HG02642 (cell line): ENCODE measurements around the gene ATP5IF1.

ENCODE experiments used
- ATAC-seq: cut with Tn5 transposase; IDR thresholded peaks from one replicate; pipeline ENCODE4 v1.9.1; 2021; ENCODE audit warnings: mild to moderate bottlenecking; ENCODE audit not compliant: unreplicated experiment, poor library complexity

ATP5IF1 gene

GRCh38 chr1:28233264-28233606 is 2.7 kb upstream of the ATP5IF1 start:
- no peak for ATAC-seq

DNA sequence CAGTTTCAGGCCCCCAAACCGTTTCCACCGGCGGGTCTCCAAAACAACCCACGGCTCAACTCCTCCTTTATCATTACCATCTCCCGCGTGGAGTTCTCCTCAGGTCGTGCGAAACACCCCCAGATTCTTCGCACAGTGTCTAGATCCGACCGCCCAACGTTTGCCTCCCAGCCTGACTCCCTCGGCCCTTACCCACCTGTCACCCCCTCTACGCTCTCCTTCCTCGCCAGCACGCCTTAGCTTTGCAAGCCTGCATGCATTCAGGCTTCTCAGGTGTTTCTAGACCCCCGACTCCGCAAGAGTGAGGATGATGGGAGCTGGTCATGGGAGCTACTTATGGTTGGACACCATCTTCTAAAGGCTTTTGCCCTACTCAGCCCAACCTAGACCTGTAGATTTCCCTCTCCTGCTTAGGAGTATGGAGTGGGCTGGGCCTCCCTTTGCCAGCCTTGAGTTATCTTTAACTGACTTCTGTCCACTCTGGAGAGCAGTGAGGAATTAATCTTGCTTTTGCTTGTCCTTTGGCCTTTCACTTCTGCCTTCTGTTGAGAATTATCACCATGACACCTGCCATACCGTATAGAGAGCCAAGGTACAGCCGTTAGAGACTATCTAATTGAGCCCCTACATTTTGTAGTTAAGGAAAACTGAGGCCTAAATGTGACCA is 865 bp downstream of the ATP5IF1 start:
- no peak for ATAC-seq

DNA sequence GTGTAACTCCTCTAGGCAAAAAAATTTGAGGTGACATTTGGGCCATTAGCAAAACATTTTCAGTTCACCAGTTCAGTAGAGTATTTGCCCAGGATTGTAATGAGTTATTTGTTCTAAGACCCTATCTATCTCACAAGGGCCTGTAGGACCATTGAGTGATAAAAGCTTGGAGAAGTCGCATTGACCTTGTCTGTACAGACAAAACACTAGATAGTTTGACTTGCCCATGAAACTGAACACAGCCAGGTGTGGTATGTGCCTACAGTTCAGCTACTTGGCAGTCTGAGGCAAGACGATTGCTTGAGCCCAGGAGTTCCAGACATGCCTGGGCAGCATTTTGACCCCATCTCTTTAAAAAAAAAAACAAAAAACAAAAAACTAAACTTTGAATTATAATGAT is 3.1 kb downstream of the ATP5IF1 start:
- ATAC-seq: no peak

DNA sequence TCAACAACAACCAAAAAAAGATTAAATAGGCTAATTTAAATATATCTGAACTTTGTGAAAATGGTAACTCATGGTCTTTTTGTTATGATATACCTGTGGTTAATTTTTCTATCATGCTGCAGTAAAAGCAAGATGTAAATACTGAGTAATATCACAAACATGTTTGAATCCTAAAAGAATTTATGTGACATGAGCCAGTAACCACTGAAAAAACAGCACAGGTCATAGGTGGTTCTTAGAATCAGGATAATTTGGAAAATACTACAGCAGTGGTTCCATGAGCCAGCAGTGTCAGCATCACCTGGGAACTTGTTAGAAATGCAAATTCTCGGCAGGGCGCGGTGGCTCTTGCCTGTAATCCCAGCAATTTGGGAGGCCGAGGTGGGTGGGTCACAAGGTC is 4.1 kb downstream of the ATP5IF1 start:
- ATAC-seq: no peak

DNA sequence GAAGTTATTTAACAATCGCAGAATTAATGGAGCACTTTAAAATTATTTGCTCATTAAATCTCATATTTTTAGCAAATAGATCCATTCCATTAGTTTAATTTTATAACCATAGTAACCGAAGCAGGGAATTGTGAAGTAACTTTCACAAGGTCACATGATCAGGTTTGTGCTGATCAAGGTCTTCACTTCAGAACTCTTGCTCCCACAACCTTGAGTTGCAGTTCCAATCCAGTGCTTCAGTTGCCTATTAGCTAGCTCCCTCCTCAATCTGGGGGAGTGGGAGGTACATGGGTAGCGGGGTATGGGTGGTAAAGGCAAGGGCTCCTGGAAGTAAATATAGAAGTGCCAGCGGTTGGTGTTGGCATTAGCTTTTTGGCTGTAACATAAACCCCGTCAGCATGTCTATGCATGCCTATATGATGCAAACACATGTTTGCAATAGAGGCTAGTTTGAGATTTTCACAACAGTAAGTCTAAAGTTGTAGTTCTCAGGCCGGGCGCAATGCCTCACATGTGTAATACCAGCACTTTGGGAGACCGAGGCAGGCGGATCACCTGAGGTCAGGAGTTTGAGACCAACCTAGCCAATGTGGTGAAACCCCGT is 5.8 kb downstream of the ATP5IF1 start:
- ATAC-seq: no peak

DNA sequence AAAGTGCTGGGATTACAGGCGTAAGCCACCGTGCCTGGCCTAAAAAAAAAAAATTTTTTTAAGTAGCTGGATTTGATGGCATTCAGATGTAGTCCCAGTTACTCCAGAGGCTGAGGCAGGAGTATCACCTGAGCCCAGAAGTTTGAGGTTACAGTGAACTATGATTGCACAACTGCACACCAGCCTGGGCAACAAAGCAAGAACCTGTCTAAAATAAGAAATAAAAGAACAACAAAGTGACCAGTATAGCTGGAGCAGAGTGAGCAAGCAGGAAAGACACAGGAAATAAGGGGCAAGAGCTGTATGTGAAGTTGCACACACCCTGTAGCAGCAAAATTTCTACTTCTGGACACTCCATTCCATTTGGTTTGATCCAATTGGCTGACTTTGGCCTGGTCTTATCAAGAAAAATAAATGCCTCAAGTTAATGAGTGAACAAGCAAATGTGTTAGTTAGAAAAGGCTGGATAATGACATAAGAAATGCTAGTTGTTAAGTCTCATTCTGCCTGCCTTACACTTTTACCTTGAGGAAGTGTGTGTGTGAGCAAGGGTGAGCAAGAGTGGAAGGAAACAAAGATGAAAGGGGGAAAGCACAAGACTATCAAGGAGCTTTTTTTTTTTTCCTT is 7.9 kb downstream of the ATP5IF1 start:
- ATAC-seq: no peak

DNA sequence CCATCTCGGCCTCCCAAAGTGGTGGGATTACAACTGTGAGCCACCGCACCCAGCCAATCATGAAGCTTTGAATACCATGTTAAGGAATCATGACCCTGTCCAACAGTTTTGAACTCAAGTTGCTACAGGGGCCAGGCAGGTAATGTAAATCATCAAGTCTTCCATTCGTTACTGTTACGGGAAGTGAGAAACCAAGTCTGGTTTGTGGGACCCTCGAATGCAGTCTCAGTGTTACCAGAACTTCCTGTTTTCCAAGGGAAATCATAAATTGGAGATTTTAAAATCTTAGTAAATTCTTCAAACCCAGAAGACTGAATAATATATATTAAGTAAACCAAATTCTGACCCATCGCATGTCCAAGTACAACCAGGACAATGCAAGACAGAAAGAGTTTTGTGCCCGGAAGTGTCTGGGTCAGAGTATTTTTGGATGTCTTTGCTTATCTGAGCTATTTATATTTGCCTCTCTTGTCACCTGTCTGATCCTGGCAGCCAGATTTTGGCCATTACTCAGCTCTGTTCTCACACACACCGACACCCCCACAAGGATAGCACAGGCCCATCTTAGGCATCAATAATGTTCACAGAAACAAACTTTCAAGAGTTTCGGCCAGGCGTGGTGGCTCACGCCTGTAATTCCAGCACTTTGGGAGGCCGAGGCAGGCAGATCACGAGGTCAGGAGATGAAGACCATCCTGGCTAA is 8.8 kb downstream of the ATP5IF1 start:
- ATAC-seq: no peak

- ATAC-seq: no peak
Measured at GRCh38 chr1:28246427-28246832, 10.5 kb downstream of the ATP5IF1 start.

DNA sequence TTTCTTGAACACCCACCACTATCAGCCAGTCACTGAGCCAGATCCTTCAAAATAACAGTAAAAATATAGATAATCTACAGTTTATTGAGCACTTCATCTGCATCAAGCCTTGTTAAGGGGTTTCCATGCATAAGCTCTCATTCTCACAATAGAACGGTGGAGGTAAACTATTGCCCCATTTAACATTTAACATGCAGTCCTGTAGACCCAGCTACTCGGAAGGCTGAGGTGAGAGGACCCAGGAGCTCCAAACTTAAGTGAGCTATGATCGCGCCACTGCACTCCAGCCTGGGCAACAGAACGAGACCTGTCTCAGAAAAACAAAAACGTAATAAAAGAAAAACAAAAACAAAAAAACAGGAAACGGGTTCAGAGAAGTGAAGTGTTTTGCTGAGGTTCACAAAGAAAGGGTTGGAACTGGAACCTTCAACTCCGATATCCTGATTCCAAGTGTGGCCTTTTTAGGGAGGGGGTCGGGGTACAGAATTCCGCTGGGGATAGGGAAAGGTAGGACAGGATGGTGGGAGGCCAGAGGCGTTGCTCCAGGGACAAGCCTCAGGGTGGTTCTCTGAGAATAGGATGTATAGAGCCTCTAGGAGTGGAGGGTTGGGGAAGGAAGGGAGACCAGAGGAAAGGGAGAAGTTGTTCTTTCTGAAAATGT is 11.8 kb downstream of the ATP5IF1 start:
- no peak for ATAC-seq

DNA sequence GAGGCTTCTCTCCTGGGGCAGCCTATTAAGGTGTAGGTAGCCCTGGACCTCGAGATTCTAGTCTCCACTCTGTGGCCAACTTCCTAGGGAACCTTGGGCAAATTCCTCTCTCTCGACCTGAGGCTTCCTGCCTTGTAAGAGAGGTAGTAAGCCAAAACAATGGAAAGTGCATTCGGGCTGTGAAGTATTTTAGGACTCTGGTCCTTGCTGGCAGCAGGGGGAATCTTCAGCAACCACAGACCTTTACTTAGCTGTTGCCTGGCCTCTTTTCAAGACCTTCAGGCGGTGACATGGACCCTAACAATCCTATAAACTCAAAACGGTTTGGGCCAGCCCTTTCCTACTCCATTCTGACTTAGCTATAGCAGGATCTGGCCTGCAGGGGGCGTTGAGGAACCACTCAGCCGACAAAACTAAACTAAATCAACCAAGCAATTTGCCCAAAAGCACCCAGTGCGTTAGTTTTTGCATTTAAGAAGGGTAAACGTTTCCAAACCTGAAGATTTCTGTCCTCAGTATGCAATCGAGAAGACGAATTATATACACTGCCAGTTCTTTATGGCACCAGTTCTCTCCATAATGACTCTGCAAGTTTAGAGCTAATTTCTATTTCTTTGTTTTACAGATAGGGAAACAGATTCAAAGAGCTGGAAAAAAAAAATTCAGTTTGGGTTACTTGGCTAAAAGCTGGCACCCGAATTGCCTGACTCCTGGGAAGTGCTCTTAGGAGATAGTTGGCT is 12.5 kb downstream of the ATP5IF1 start:
- peak; percentile 27 for ATAC-seq

DNA sequence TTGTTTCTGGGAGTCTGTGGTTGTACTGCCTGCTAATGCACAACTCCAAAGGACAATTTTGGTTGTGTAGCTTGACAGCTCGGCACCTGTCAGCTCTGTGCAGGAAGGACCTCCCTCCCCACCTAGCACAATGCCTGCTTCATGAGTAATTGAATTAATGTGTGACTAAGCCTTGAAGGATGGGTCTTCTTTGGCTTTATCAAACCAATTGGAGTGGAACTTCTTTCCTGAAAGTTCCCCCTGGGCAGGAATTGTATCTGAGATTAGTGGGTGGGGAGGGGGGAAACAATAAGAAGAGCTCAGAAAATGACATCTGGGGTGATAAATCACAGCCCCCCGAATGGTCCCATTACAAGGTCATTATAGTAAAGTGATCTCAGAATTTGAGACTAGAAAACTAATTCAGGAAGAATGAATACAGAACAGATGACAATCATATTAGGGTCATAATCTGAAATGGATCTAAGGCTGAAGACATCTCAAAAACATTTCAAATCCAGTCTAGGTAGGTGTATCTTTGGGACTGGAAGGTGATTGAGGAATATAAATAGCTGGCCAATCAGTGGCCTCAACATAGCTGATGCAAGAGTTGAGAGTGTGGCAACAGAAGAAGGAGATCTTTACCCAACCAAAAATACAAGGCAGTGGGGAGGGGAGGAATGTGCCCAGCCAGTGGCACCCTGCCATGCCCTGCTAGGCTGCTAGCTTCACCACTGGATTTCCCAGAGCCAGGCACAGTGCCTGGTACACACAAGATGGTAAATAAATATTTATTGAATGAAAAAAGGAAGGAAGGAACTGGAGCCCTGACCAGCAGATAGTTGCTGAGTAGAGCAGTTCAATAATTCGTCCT is 13.3 kb downstream of the ATP5IF1 start:
- ATAC-seq: no peak

- no peak for ATAC-seq
Measured at GRCh38 chr1:28249866-28250295, 14.0 kb downstream of the ATP5IF1 start.

- ATAC-seq: no peak
Measured at GRCh38 chr1:28256197-28256827, 20.4 kb downstream of the ATP5IF1 start.

DNA sequence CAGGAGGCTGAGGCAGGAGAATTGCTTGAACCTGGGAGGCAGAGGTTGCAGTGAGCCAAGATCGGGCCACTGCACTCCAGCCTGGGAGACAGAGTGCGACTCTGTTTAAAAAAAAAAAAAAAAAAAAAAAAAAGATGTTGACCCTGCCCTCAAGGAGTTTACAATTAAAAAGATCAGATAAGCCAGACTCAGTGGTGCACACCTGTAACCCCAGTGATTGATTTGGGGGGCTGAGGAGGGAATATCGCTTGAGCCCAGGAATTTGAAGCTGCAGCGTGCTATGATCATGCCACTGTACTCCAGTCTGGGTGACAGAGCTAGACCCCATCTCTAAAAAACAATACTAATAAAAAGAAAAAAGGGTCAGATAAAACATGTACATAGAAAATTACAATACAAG is 21.8 kb downstream of the ATP5IF1 start:
- no peak for ATAC-seq

DNA sequence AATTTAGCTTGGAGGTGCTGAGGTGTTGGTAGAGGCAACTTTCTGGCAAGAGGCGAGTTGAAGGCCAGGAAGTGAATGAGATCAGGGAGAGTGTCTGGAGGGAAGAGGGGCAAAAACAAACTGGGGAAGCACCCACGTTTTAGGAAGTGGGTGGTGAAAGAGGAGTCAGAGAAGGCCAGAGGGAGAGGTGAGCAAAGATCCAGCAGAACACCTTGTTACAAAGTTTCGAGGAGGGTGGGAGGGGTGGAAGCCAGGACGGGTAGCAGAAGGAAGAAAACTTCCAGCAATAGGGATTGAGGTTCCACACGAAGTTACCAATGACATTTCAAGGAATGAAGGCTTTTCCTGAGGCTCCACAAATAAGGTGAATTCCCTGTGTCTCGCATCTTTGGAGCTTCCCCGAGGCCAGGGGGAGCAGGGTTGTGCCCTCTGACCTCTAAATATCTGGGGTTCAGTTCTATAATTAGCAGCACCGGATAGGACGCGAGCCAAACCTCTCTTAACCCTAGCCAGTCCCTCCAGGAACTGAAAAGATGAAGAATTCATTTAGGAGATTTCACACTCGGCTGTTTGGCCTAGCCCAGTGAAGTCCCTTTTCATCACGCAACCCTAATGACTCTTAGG is 22.8 kb downstream of the ATP5IF1 start:
- no peak for ATAC-seq

DNA sequence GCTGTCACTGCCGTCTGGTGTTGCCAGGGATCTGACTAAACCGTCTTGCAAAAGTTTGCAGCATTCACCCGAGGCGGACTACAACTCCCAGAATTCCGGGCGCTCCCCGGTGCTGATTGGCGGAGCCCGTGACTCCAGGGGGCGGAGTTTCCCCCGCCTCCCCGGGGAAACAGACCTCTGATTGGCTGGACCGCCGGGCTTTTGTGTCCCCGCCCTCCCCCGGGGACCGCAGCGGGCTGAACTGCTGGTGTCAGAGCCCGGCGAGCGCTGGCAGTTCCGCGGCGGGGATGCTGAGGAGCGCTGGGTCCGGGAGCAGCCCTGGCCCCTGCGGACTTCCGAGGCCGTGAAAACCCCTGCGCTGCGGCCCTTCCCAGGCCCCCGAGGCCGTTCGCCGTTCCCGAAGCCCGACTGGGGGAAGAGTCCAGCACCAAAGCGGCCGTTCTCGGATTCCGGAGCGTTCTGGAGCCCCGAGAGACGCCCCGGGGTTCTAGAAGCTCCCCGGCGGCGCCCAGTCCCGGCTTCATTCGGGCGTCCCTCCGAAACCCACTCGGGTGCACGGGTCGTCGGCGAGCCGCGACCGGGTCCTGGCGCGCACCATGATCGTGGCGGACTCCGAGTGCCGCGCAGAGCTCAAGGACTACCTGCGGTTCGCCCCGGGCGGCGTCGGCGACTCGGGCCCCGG is 23.5 kb downstream of the ATP5IF1 start, which contains the start of gene SESN2:
SESN2 (plus strand) TSS at position 267 of the 682 bp plus-strand sequence; CDS start at position 597, 330 bp downstream.
- ATAC-seq: peak; percentile 96

- ATAC-seq: no peak
Measured at GRCh38 chr1:28259934-28260802, 24.2 kb downstream of the ATP5IF1 start.
